ENCODE data around the gene CCDC106.
A peak's percentile ranks its signal among the peaks of the same experiment; 100 is the strongest.

The CCDC106 gene

GRCh38 chr19:55635856-55636440 lies 12.1 kb upstream of the CCDC106 start:
- DNase-seq (ENCODE audit: low spot score), result no peak

GRCh38 chr19:55636723-55637122 lies 11.3 kb upstream of the CCDC106 start:
- DNase-seq (ENCODE audit: low spot score), result no peak

GRCh38 chr19:55637534-55637933 lies 10.5 kb upstream of the CCDC106 start:
- no peak for DNase-seq (ENCODE audit: low spot score)

GRCh38 chr19:55638864-55639359 lies 9.1 kb upstream of the CCDC106 start:
- DNase-seq (ENCODE audit: low spot score), result no peak

GRCh38 chr19:55640043-55640576 lies 7.9 kb upstream of the CCDC106 start:
- no peak for DNase-seq (ENCODE audit: low spot score)

GRCh38 chr19:55640577-55641425 lies 7.2 kb upstream of the CCDC106 start, which contains the start of gene ZNF580:
Gene ZNF580, plus strand, starts transcription at chr19:55641002. Its CDS starts 1,507 bp downstream, at chr19:55642509.
- no peak for DNase-seq (ENCODE audit: low spot score)

GRCh38 chr19:55641426-55642152 lies 6.4 kb upstream of the CCDC106 start:
- DNase-seq (ENCODE audit: low spot score), result no peak

- DNase-seq (ENCODE audit: low spot score), result no peak
Measured at GRCh38 chr19:55642153-55643002, 5.6 kb upstream of the CCDC106 start.

GRCh38 chr19:55643003-55643886 lies 4.8 kb upstream of the CCDC106 start, which contains the start of gene ZNF581:
Gene ZNF581, plus strand, starts transcription at chr19:55643649. Its CDS starts 923 bp downstream, at chr19:55644572.
- DNase-seq (ENCODE audit: low spot score), result peak; percentile 67

GRCh38 chr19:55643887-55644176 lies 4.2 kb upstream of the CCDC106 start:
- no peak for DNase-seq (ENCODE audit: low spot score)

- no peak for DNase-seq (ENCODE audit: low spot score)
Measured at GRCh38 chr19:55644191-55644833, 3.7 kb upstream of the CCDC106 start.

- no peak for DNase-seq (ENCODE audit: low spot score)
Measured at GRCh38 chr19:55644842-55645511, 3.0 kb upstream of the CCDC106 start.

GRCh38 chr19:55645512-55645881 lies 2.5 kb upstream of the CCDC106 start:
- DNase-seq (ENCODE audit: low spot score), result no peak

GRCh38 chr19:55646889-55647731 lies 902 bp upstream of the CCDC106 start:
- no peak for DNase-seq (ENCODE audit: low spot score)

- DNase-seq (ENCODE audit: low spot score), result no peak
Measured at GRCh38 chr19:55648585-55649267, 714 bp downstream of the CCDC106 start.

- no peak for DNase-seq (ENCODE audit: low spot score)
Measured at GRCh38 chr19:55649268-55650125, 1.5 kb downstream of the CCDC106 start.

GRCh38 chr19:55650126-55650557 lies 2.1 kb downstream of the CCDC106 start:
- no peak for DNase-seq (ENCODE audit: low spot score)
